ENCODE data around the gene EGFR.

EGFR gene

DNA sequence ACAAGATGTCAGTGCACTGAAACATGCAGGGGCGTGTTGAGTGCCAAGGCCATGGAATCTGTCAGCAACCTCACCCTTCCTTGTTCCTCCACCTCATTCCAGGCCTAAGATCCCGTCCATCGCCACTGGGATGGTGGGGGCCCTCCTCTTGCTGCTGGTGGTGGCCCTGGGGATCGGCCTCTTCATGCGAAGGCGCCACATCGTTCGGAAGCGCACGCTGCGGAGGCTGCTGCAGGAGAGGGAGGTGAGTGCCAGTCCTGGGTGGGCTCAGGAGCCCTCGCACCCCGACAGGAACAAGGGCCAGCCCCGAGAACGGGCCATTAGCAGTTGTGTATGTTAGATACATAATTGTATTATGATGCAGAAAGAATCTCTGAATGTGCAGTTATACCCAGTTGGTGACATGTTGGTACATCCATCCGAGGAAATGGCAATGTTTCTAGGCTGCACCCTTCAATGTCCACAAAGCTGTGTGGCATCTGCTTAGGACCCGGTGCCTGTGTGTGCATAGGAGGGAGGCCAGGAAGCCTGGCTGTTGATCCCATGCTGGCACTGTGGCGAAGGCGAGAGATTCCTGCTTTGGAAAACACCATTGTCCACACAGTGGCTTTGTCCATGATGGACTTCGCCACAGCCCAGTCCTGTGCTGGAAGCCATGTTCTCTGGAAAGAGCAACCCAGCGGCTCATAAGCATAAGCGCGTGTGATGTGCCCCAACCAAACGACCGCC is 154.2 kb downstream of the EGFR start:
- H3K36me3 ChIP-seq (ENCODE audit: insufficient read depth, low read length) = no peaks in the 10 kb centered on the region; the same call in none of the 2 replicates
- no peaks in the 10 kb centered on the region for H3K4me1 ChIP-seq (ENCODE audit: insufficient read depth, low read length)
- no peak overlapping the region for H3K9ac ChIP-seq (ENCODE audit: low read depth, low read length)
- no peaks in the 10 kb centered on the region for H3K9me3 ChIP-seq (ENCODE audit: control insufficient read depth, insufficient read depth, low read length)

DNA sequence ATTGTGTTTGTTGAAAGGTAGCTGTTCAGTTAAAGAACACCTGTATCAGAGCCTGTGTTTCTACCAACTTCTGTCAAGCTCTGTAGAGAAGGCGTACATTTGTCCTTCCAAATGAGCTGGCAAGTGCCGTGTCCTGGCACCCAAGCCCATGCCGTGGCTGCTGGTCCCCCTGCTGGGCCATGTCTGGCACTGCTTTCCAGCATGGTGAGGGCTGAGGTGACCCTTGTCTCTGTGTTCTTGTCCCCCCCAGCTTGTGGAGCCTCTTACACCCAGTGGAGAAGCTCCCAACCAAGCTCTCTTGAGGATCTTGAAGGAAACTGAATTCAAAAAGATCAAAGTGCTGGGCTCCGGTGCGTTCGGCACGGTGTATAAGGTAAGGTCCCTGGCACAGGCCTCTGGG is 154.9 kb downstream of the EGFR start:
- Histone ChIP-seq H3K9me3 (ENCODE audit: control insufficient read depth, insufficient read depth, low read length) (no peaks in the 10 kb centered on the region), H3K36me3 (ENCODE audit: insufficient read depth, low read length) (no peaks in the 10 kb centered on the region; the same call in none of the 2 replicates), H3K9ac (ENCODE audit: low read depth, low read length) (no peak overlapping the region), H3K4me1 (ENCODE audit: insufficient read depth, low read length) (no peaks in the 10 kb centered on the region)

DNA sequence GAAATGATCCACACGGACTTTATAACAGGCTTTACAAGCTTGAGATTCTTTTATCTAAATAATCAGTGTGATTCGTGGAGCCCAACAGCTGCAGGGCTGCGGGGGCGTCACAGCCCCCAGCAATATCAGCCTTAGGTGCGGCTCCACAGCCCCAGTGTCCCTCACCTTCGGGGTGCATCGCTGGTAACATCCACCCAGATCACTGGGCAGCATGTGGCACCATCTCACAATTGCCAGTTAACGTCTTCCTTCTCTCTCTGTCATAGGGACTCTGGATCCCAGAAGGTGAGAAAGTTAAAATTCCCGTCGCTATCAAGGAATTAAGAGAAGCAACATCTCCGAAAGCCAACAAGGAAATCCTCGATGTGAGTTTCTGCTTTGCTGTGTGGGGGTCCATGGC is 155.6 kb downstream of the EGFR start:
- no peaks in the 10 kb centered on the region; the same call in none of the 2 replicates for H3K36me3 ChIP-seq (ENCODE audit: insufficient read depth, low read length)
- H3K4me1 ChIP-seq (ENCODE audit: insufficient read depth, low read length) = no peaks in the 10 kb centered on the region

DNA sequence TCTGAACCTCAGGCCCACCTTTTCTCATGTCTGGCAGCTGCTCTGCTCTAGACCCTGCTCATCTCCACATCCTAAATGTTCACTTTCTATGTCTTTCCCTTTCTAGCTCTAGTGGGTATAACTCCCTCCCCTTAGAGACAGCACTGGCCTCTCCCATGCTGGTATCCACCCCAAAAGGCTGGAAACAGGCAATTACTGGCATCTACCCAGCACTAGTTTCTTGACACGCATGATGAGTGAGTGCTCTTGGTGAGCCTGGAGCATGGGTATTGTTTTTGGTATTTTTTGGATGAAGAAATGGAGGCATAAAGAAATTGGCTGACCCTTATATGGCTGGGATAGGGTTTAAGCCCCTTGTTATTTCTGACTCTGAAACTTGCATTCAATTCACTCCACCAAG is 156.0 kb downstream of the EGFR start:
- Histone ChIP-seq H3K9me3 (ENCODE audit: control insufficient read depth, insufficient read depth, low read length) (no peaks in the 10 kb centered on the region), H3K36me3 (ENCODE audit: insufficient read depth, low read length) (no peaks in the 10 kb centered on the region; the same call in none of the 2 replicates), H3K9ac (ENCODE audit: low read depth, low read length) (no peak overlapping the region), H3K4me1 (ENCODE audit: insufficient read depth, low read length) (no peaks in the 10 kb centered on the region)

More for the DNA sequence above, 155.6 kb downstream of the EGFR start:
- Histone ChIP-seq H3K9ac (ENCODE audit: low read depth, low read length) (no peak overlapping the region), H3K9me3 (ENCODE audit: control insufficient read depth, insufficient read depth, low read length) (no peaks in the 10 kb centered on the region)

DNA sequence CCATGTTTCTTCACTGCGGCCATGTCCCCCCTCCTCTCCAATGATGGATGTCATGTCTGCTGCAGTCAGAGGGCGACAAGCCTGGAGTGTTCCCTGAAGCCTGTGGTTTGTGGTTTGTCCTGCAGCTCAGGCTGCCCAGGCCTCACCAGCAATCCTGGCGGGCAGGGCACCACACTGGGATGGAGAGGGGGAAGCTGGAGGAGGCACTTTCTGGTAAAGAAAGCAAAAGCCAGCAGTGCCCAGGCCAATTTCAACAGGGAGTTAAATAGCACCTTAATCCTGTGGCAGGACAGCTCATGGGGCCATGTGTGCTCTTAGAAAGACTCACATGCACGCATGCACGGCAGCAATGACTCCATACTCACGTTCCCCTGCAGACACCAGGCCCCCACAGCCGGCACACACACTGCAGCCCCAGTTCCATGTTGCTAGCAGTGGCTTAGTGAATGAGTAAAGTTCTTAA is 158.3 kb downstream of the EGFR start:
- Histone ChIP-seq H3K36me3 (ENCODE audit: insufficient read depth, low read length) (no peaks in the 10 kb centered on the region; the same call in none of the 2 replicates), H3K9me3 (ENCODE audit: control insufficient read depth, insufficient read depth, low read length) (no peaks in the 10 kb centered on the region), H3K9ac (ENCODE audit: low read depth, low read length) (no peak overlapping the region), H3K4me1 (ENCODE audit: insufficient read depth, low read length) (no peaks in the 10 kb centered on the region)

DNA sequence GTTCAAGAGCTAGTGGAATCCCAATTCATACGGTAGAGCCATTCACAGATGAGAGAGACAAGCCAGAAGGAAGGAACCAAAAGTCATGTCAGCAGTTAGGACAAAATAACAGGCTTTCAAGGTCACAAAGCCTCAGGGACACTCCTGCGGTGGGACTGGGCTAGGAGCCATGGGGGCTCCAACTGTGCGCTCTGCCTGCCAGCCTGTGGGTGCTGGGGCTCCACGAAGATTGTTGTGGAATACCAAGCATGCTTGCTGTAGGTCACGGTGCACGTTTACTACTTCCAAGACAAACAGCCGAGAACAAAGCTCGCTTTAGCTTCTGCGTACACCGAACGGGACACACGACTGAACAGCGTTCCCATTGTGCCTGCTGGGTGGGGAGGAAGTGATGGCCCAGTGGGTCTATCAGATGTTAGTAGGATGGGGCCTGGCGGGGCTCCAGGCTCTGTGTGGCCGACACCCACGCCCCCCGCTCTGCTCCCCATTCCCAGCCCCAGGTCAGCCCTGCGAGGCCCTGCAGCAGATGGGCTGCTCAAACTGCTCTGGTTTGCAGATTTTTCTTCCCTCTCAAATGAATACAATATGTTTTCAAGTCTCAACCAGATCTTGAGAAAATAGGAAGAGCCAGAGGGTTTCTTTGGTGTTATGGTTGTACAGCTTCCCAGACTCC is 158.9 kb downstream of the EGFR start:
- Histone ChIP-seq H3K4me1 (ENCODE audit: insufficient read depth, low read length) (no peaks in the 10 kb centered on the region), H3K9me3 (ENCODE audit: control insufficient read depth, insufficient read depth, low read length) (no peaks in the 10 kb centered on the region), H3K36me3 (ENCODE audit: insufficient read depth, low read length) (no peaks in the 10 kb centered on the region; the same call in none of the 2 replicates), H3K9ac (ENCODE audit: low read depth, low read length) (no peak overlapping the region)

DNA sequence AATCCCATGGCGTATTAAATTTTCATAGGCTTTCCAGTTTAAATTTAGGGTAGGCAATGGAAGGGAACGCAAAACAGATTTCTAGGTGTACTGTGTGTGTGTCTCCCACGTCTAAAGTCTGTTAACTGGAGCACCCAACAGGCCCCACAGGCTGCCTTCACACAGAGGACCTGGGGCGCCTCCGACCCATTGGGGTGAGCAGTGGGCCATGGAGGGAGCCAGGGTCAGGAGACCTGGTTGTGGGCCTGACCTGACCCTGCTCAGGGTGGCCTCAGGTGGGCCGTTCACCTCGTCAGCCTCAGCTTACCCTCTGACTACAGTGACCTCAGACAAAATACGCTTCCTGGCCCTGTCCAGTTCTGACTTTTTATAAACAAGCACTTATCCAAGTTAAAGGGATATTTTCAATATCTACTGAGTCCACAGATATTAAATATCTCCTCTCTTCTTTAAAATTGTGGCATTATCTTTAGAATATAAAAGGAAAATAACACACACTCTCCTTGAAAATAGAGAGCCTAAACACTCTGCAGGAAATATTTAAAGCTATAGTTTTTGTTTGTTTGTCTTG is 159.6 kb downstream of the EGFR start:
- H3K4me1 ChIP-seq (ENCODE audit: insufficient read depth, low read length) = no peaks in the 10 kb centered on the region
- no peaks in the 10 kb centered on the region for H3K9me3 ChIP-seq (ENCODE audit: control insufficient read depth, insufficient read depth, low read length)
- no peak overlapping the region for H3K9ac ChIP-seq (ENCODE audit: low read depth, low read length)
- no peaks in the 10 kb centered on the region; the same call in none of the 2 replicates for H3K36me3 ChIP-seq (ENCODE audit: insufficient read depth, low read length)

DNA sequence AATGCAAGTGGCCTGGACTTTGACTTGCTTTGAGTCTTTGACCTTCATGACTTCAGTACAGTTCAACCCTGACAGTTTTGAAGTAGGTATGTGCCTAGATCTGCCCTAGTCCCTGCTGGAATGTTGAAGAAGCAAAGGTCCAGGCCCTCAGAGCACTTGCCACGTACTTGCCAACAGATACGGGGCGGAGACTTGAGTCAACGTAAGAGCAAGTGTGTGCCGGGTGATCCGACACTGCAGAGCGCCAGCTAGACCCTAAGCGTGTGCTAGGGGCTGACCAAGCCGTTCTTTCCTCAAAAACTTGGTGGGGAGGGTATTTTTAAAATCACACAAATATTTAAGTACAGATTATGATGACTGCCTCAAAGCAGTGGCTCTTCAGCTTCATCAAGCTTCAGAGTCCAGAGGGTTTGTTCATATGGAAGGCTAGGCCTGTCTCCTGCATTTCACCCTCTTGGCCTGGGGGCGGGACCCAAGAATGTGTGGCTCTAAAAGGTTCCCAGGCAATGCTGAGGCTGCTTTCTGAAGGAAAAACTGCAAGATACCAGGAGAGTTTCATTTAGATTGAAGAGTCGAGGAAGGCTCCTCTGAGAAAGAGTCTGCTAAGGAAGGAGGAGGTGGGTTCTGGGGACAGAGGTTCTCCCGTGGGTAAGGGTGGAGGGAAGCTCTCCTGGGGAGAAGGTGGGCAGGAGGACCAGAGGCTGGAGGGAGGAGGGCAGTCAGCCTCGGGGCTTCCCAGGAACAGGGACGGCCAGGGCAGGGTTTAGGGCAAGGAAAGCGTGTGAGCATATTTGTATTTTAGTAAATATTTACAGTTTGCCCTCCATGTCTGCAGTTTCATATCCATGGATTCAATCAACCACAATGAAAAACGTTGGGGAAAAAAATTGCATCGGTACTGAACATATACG is 160.3 kb downstream of the EGFR start:
- Histone ChIP-seq H3K36me3 (ENCODE audit: insufficient read depth, low read length) (no peaks in the 10 kb centered on the region; the same call in none of the 2 replicates), H3K9ac (ENCODE audit: low read depth, low read length) (no peak overlapping the region), H3K9me3 (ENCODE audit: control insufficient read depth, insufficient read depth, low read length) (no peaks in the 10 kb centered on the region), H3K4me1 (ENCODE audit: insufficient read depth, low read length) (no peaks in the 10 kb centered on the region)

DNA sequence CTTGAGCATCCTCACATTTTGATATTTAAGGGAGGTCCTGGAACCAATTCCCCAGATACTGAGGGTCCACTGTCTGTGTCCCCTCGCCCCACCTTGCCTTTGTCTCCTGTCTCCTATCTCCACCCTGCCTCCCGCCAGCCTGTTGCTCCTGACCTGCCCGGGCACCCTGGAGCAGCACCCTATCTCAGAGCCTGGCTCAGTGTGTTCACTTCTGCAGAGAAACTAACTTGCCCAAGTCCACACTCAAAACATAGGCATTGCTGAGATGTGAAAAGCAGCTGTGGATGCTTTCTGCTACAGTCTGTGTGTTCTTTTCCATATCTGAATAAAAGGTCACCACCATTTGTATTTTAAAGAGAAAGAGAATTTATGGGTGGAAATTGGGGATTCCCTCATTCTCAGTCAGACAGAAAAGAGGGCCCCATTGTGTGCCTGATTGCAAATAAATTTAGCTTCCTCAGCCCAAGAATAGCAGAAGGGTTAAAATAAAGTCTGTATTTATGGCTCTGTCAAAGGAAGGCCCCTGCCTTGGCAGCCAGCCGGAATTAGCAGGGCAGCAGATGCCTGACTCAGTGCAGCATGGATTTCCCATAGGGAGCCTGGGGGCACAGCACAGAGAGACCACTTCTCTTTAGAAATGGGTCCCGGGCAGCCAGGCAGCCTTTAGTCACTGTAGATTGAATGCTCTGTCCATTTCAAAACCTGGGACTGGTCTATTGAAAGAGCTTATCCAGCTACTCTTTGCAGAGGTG is 161.3 kb downstream of the EGFR start:
- Histone ChIP-seq H3K9ac (ENCODE audit: low read depth, low read length) (no peak overlapping the region), H3K4me1 (ENCODE audit: insufficient read depth, low read length) (no peaks in the 10 kb centered on the region), H3K9me3 (ENCODE audit: control insufficient read depth, insufficient read depth, low read length) (no peaks in the 10 kb centered on the region), H3K36me3 (ENCODE audit: insufficient read depth, low read length) (no peaks in the 10 kb centered on the region; the same call in 1 of the 2 replicates)

DNA sequence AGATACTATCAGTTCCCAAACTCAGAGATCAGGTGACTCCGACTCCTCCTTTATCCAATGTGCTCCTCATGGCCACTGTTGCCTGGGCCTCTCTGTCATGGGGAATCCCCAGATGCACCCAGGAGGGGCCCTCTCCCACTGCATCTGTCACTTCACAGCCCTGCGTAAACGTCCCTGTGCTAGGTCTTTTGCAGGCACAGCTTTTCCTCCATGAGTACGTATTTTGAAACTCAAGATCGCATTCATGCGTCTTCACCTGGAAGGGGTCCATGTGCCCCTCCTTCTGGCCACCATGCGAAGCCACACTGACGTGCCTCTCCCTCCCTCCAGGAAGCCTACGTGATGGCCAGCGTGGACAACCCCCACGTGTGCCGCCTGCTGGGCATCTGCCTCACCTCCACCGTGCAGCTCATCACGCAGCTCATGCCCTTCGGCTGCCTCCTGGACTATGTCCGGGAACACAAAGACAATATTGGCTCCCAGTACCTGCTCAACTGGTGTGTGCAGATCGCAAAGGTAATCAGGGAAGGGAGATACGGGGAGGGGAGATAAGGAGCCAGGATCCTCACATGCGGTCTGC is 162.2 kb downstream of the EGFR start:
- Histone ChIP-seq H3K36me3 (ENCODE audit: insufficient read depth, low read length) (no peaks in the 10 kb centered on the region; the same call in 1 of the 2 replicates), H3K9me3 (ENCODE audit: control insufficient read depth, insufficient read depth, low read length) (no peaks in the 10 kb centered on the region), H3K4me1 (ENCODE audit: insufficient read depth, low read length) (peaks cover 3% of the 10 kb centered on the region; the same call in 1 of the 2 replicates), H3K9ac (ENCODE audit: low read depth, low read length) (no peak overlapping the region)

DNA sequence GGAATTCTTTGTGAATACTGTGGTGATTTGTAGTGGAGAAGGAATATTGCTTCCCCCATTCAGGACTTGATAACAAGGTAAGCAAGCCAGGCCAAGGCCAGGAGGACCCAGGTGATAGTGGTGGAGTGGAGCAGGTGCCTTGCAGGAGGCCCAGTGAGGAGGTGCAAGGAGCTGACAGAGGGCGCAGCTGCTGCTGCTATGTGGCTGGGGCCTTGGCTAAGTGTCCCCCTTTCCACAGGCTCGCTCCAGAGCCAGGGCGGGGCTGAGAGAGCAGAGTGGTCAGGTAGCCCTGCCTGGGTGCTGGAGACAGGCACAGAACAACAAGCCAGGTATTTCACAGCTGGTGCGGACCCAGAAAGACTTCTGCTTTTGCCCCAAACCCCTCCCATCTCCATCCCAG is 162.9 kb downstream of the EGFR start:
- Histone ChIP-seq H3K9me3 (ENCODE audit: control insufficient read depth, insufficient read depth, low read length) (no peaks in the 10 kb centered on the region), H3K4me1 (ENCODE audit: insufficient read depth, low read length) (peaks cover 6% of the 10 kb centered on the region; the same call in 1 of the 2 replicates), H3K9ac (ENCODE audit: low read depth, low read length) (no peak overlapping the region), H3K36me3 (ENCODE audit: insufficient read depth, low read length) (no peaks in the 10 kb centered on the region; the same call in 1 of the 2 replicates)

DNA sequence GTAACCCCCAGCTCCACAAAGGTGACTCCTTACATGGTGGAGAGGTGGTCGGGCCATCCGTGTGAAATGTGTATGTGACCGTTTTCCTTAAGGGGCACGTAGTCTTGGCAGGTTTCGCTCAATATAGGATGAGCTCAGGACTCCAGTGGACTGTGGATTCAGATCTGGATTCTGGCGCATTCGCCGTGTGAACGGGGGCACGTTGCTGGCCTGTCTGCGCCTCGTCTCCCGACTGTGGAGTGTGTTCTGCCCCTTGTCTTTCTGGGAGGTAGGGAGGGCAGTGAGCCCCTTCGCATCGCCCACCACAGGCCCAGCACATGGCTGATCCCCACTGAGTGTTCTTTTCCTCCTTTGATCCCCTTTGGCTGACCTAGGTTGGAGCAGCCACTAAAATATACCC is 165.1 kb downstream of the EGFR start:
- Histone ChIP-seq H3K4me1 (ENCODE audit: insufficient read depth, low read length) (peaks cover 20% of the 10 kb centered on the region), H3K9me3 (ENCODE audit: control insufficient read depth, insufficient read depth, low read length) (no peaks in the 10 kb centered on the region), H3K36me3 (ENCODE audit: insufficient read depth, low read length) (no peaks in the 10 kb centered on the region; the same call in 1 of the 2 replicates), H3K9ac (ENCODE audit: low read depth, low read length) (no peak overlapping the region)

DNA sequence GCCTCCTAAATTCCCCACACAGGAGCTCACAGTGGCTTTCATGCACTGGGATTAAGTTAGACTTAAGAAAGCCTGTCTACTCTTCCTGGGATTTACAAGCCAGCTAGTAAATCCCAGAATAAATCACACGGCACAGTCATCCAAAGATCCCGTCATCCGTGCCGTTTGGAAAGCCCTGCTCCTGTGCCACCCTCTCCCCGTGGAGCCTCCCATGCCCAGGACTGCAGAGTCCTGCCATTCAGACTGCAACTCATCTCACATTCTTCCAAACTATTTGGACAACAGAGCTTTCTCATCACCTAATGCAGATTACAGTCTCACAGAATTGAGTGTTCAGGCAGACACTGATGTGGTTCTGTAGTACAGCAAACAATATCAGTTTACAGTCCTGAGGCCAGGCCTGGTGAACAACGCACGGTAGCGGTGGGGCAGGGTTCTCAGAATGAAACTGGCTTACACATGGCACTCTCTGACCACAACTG is 166.5 kb downstream of the EGFR start:
- H3K9me3 ChIP-seq (ENCODE audit: control insufficient read depth, insufficient read depth, low read length) = no peaks in the 10 kb centered on the region
- H3K36me3 ChIP-seq (ENCODE audit: insufficient read depth, low read length) = no peaks in the 10 kb centered on the region
- no peak overlapping the region for H3K9ac ChIP-seq (ENCODE audit: low read depth, low read length)
- peaks cover 29% of the 10 kb centered on the region for H3K4me1 ChIP-seq (ENCODE audit: insufficient read depth, low read length)
